Epidermal melanocyte (primary cell): ENCODE measurements around the gene SCAI.
"Not testable (repeated sequence)": the region's sequence is repeated elsewhere in the genome, so short reads cannot be mapped to it uniquely, and the experiment has no call there.

Experiments used
- DNase-seq: peaks from one replicate; pipeline ENCODE4 v3.0.0; 2011; ENCODE audit warnings: low spot score; ENCODE audit not compliant: insufficient read length

Gene SCAI

DNA sequence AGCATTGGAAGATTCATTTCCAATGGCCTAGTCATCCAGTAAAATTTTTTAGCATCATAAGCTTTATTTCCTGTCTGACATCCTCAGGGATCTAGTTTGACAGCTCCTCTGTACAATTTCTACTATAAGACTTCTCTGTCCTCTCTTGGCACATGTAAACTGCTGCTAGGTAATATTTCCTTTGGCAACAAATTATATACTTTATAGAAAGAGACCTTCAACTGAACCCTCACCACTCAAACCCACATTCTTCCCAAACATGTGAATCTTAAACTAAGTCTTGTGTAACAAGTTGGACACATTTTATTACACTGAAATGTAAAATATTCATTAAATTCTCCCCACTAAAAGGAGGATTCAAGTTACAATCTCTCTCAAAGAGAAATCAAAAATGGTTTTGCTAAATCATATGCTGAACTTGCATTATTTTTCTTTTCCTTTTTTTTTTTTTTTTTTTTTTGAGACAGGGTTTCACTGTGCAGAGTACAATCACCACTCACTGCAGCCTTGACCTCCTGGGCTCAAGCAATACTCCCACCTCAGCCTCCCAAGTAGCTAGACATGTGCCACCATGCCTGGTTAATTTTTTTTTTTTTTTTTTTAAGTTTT lies 36.9 kb downstream of the SCAI start:
- no peak for DNase-seq

GRCh38 chr9:125103770-125104460 lies 39.4 kb downstream of the SCAI start:
- DNase-seq: no peak

GRCh38 chr9:125103021-125103420 lies 40.3 kb downstream of the SCAI start:
- no peak for DNase-seq

- DNase-seq: no peak
Observed at GRCh38 chr9:125100822-125101221, 42.5 kb downstream of the SCAI start.

GRCh38 chr9:125099816-125100215 lies 43.5 kb downstream of the SCAI start:
- DNase-seq: no peak

- DNase-seq: no peak
Observed at GRCh38 chr9:125095821-125096443, 47.4 kb downstream of the SCAI start.

- DNase-seq: no peak
Observed at GRCh38 chr9:125091121-125091520, 52.2 kb downstream of the SCAI start.

DNA sequence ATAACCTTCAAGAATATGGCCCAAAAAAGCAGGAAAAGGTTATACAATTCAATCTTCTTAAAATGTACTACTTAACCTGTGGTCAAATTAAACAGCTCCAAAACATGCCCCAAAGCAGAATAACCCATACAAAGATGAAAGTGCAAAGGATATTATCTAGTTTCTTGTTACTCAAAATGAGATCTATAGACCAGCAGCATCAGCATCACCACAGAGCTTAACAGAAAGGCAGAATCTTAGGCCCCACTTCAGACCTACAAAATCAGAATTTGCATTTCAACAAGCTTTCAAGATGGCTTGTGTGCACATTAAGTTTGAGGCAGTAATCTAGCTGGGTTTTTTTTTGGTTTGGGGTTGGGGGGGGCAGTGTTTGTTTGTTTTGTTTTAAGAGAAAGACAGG lies 54.0 kb downstream of the SCAI start:
- no peak for DNase-seq

GRCh38 chr9:125088752-125089151 lies 54.6 kb downstream of the SCAI start:
- no peak for DNase-seq

DNA sequence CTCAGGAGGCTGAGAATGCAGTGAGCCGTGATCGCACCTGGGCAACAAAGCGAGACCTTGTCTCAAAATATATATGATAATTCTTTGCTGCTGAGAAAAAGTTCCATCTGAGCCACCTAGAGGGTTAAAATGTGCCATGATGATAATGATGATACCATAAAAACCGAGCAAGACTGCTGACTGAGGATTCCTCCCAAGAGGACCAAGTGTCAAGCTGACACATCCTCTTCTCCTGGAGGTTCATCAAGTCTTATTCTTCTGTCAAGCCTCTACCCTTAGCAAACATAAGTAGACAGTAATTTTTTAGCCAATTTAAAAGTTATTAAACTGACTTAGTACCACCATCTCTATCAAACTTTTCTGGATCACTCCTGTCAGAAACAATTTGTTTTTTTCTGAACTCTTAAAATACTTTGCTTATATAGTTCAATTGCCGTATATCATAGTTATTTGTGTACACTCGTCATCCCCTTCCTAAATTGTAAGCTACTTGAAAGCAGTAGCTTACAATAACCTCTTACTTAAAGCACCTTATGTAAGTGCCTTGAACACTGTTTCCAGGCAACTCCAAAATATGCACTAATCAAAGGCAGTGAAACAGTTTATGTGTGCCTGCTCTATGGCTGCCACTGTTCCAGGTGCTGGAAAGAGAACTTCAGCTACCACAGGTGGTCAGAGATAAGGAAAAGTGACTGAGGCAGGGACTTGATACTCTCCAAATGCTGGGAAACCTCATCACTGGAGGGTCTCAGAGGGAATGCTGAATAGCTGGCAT lies 57.4 kb downstream of the SCAI start:
- DNase-seq: no peak

GRCh38 chr9:125082197-125082596 lies 61.1 kb downstream of the SCAI start:
- DNase-seq: not testable (repeated sequence)

DNA sequence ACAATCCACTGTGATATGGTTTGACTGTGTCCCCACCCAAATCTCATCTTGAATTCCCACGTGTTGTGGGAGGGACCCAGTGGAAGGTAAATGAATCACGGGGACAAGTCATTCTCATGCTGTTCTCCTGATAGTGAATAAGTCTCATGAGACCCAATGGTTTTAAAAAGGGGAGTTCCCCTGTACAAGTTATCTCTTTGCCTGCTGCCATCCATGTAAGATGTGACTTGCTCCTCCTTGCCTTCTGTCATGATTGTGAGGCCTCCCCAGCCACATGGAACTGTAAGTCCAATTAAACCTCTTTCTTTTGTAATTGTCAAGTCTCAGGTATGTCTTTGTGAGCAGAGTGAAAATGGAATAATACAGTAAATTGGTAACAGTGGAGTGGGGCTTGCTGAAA lies 62.5 kb downstream of the SCAI start:
- DNase-seq: not testable (repeated sequence)

- no peak for DNase-seq
Observed at GRCh38 chr9:125079931-125080330, 63.4 kb downstream of the SCAI start.

DNA sequence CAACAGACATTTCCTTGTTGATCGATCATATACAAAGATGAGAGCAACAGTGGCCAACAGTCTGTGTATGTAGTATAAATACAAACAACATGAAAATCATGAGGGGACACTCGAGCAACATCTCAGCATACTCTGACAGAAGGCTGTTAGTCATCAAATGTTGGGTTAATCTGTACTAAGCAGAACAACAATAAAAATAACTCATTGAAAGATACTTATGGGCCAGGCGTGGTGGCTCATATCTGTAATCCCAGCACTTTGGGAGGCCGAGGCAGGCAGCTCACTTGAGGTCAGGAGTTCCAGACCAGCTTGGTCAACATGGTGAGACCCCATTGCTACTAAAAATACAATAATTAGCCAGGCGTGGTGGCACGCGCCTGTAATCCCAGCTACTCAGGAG lies 67.3 kb downstream of the SCAI start:
- DNase-seq: no peak

DNA sequence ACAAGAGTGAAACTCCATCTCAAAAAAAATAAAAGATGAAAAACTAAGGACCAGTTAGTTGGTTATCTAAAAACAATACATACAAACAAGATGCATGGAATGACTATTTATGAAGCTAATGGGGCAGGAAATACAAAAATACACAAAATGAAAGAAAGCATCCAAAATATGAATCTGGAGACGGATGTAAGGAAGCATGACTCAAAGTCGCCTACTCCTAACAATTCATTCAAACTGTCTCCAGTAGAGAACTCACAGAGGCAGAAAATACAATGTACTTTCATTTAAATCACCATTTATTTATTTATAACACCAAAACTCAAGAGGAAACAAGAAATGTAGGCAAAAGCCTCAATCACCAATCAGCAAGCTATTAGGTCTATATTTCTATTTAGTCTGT lies 68.4 kb downstream of the SCAI start:
- no peak for DNase-seq

GRCh38 chr9:125066839-125067619 lies 76.3 kb downstream of the SCAI start:
- DNase-seq: no peak

DNA sequence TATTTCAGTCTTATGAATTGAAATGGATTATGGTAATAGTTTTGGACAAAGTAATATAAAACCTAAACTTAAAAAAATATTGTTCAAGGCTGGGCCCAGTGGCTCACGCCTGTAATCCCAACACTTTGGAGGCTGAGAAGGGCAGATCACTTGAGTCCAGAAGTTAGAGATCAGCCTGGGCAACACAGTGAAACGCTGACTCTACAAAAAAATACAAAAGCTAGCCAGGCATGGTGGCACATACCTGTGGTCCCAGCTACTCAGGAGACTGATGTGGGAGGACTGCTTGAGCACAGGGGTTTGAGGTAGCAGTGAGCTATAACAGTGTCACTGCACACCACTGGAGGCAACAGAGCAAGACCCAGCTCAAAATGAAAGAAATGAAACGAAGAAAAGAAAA lies 81.9 kb downstream of the SCAI start:
- no peak for DNase-seq

DNA sequence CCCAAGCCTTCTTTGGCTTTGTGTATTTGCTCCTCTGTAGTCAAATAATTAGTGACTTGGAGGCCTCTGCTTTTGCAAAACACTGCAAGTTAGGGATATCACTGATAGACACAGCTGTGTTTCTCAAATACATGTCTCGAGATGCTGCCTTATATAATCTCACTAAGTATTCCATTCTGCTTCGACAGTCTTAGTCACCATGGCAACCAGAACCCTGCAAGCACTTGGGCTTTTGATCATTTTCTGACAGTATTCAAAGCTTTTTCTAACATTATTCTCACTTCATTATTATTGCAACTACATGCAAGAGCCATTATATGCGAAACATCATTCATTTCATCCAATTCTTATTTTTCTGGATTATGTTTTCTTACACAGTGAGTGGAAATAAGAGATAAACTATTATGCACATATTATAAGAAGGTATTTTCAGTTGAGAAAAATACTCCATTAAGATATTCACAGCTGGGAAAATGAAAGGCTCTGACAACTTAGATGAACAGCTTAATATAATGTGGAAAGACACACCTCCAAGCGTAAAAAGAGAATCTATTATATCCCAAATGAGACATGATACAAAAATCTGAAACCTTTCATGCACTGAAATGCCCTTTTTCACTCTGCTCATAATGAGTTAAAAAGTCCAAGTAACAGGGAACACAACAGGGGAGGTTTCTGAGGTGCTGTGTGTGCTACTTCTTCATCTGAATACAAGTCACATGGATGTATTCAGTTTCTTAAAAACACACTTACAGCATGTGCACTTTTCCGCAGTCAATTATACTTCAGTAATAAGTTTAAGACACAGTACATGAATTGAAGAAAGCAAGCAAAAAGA lies 93.9 kb downstream of the SCAI start:
- no peak for DNase-seq

DNA sequence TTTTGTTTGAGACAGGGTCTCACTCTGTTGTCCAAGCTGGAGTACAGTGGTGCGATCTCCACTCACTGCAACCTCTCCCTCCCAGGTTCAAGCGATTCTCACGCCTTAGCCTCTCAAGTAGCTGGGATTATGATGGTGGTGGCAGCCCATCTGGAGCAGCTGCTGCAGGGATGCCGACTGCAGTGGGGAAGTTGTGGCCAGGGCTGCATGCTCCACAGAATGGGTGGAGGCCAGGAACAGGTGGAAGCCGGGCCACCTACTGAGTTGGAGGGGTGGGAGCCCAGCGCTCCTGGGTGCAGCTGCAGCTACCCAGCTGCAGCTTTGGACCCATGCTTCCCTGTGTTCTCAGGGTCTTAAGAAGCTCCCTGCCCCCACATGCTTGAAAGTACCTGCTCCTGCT lies 99.7 kb downstream of the SCAI start:
- DNase-seq: no peak

DNA sequence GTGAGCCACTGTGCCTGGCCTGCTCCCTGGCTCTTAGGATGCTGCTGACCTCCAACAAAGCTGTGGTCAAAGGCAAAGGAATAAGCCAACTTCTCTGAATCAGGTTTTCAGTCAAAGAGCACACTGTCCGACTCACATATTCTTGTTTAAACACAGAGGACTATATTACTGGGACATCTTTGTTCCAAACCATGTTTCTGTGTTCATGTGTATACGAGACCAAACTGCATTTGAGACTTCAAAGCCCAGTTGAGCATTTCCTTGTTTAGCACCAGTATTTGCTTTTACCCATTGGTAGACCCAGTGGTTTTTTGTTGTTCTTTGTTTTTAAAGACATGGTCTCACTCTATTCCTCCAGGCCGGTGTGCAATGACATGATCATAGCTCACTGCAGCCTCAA lies 100.2 kb downstream of the SCAI start:
- DNase-seq: no peak
